GM23248 (cell line): ENCODE data around the gene MTCL1. TPM values are rescaled to one million over a fixed set of nuclear protein-coding genes. Genes with fewer than 3 reads are reported as not detected.

ENCODE experiments used
- DNase-seq: peaks from one replicate; pipeline ENCODE4 v3.0.0-alpha.2; 2015
- H2AFZ ChIP-seq: fragments of 200-600 bp; sonication (generic); 2 replicates; pipeline ENCODE4 v1.6.1; 2016; ENCODE audit warnings: antibody characterized with exemption
- H3F3A ChIP-seq: fragments of 200-600 bp; sonication (generic); 2 replicates; pipeline ENCODE4 v1.6.1; 2016; ENCODE audit warnings: mild to moderate bottlenecking, antibody characterized with exemption, mixed run types; ENCODE audit not compliant: insufficient read depth
- H3K27ac ChIP-seq: fragments of 200-600 bp; sonication (generic); 2 replicates; pipeline ENCODE4 v1.5.1; 2016; ENCODE audit warnings: mild to moderate bottlenecking
- H3K27me3 ChIP-seq: fragments of 200-600 bp; sonication (generic); replicated peaks from 2 replicates; pipeline ENCODE4 v1.6.1; 2016; ENCODE audit warnings: mild to moderate bottlenecking; ENCODE audit not compliant: insufficient read depth
- H3K36me3 ChIP-seq: fragments of 200-600 bp; sonication (generic); 2 replicates; pipeline ENCODE4 v1.6.1; 2016; ENCODE audit warnings: low read depth, mild to moderate bottlenecking
- H3K4me1 ChIP-seq: fragments of 200-600 bp; sonication (generic); 2 replicates; pipeline ENCODE4 v1.6.1; 2016; ENCODE audit warnings: mild to moderate bottlenecking; ENCODE audit not compliant: insufficient read depth
- H3K4me2 ChIP-seq: fragments of 200-600 bp; sonication (generic); one replicate; pipeline ENCODE4 v1.6.1; 2016; ENCODE audit warnings: mild to moderate bottlenecking; ENCODE audit not compliant: unreplicated experiment
- H3K4me3 ChIP-seq: fragments of 200-600 bp; sonication (generic); 2 replicates; pipeline ENCODE4 v1.5.1; 2016; ENCODE audit warnings: mild to moderate bottlenecking
- H3K79me2 ChIP-seq: fragments of 200-600 bp; sonication (generic); 2 replicates; pipeline ENCODE4 v1.6.1; 2016; ENCODE audit warnings: mild to moderate bottlenecking; ENCODE audit not compliant: insufficient read depth
- H3K9ac ChIP-seq: fragments of 200-600 bp; sonication (generic); 2 replicates; pipeline ENCODE4 v1.6.1; 2016; ENCODE audit warnings: mild to moderate bottlenecking
- H3K9me2 ChIP-seq: fragments of 200-600 bp; sonication (generic); 2 replicates; pipeline ENCODE4 v1.6.1; 2016; ENCODE audit warnings: mixed run types, mild to moderate bottlenecking, moderate library complexity; ENCODE audit not compliant: insufficient read depth
- H3K9me3 ChIP-seq: fragments of 200-600 bp; sonication (generic); one replicate; pipeline ENCODE4 v1.6.1; 2017; ENCODE audit warnings: low read depth
- H4K20me1 ChIP-seq: fragments of 200-600 bp; sonication (generic); 2 replicates; pipeline ENCODE4 v1.6.0; 2016; ENCODE audit not compliant: insufficient read depth
- EZH2 ChIP-seq: fragments of 200-600 bp; sonication (generic); IDR thresholded peaks from 2 replicates; pipeline ENCODE4 v1.6.1; 2018; ENCODE audit warnings: antibody characterized with exemption, mild to moderate bottlenecking; ENCODE audit not compliant: insufficient read depth, poor library complexity, severe bottlenecking
- EZH2phosphoT487 ChIP-seq: fragments of 200-600 bp; sonication (generic); IDR thresholded peaks from 2 replicates; pipeline ENCODE4 v1.6.1; 2018; ENCODE audit warnings: antibody characterized with exemption, moderate library complexity, mild to moderate bottlenecking, low read depth; ENCODE audit not compliant: insufficient read depth
- WGBS, 2 experiments: methylation state at CpG; one replicate each; pipeline ENCODE4 v1.1.6; 2015 to 2017; ENCODE audit warnings: low lambda C conversion rate in 2 of 2, low coverage in 1 of 2; ENCODE audit errors: missing lambda C conversion rate in 2 of 2; 5-methylcytosine and 5-hydroxymethylcytosine counted together
- in situ Hi-C: fragments of 300-500 bp; cut with MboI; formaldehyde crosslinking; loops from 2 replicates; pipeline ENCODE4 v1.15.0; 2020
- polyA plus RNA-seq: library from polyadenylated mRNA; unstranded; fragments of >200 nt; fragmentation: Nextera tagmentation; extraction: Ambion mirVana; gene quantifications from 2 replicates; pipeline ENCODE4 v1.2.1, GENCODE V29; 2016
- total RNA-seq: library from RNA; depleted of rRNA; stranded (reverse); fragments of >200 nt; shearing (Covaris generic); gene quantifications from 2 replicates; pipeline ENCODE4 v1.2.3, GENCODE V29; 2014

MTCL1 gene
- total and polyA plus RNA-seq, 2 experiments from 2014 or later = 10.3 to 36.9 TPM

DNA sequence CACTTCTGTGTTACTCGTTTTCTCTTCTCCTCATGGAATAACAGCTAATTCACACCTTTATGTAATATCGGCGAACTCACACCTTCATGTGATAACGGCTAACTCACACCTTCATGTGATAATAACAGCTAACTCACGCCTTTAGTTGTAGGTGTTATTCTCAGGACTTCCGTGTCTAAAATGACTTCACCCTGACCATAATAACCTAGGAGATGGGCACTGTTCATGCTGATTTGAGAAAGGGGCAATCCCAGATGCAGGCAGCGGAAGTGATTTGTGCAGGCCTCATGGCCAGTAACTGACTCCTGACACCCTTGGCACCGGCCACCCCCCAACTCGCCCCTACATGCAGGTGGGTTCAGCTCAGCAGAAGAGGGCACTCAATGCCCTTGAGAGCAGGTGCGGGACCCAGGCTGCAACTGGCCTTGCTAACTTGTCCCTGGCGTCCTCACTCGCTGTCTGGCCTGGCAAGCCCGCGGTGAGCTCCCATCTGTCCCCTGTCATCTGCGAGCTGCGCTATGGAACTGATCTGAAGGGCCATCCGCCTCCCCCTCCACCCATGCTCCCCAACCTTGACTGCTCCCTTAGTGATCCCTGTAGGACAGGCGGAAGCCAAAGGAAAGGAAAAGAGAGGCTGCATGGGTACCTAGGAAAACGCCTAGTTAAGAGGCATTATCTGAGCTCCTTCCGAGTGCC, 42.6 kb upstream of the MTCL1 start:
- H3K79me2 ChIP-seq = no peaks in the 10 kb centered on the region
- H3K9me2 ChIP-seq = no peaks in the 10 kb centered on the region
- no peak overlapping the region for H3K27ac ChIP-seq
- H3K9ac ChIP-seq = no peak overlapping the region
- in situ Hi-C loops = no loop called here
- TF ChIP-seq EZH2 (no peak), EZH2phosphoT487 (no peak)
- H4K20me1 ChIP-seq = no peaks in the 10 kb centered on the region
- no peak overlapping the region for H3K4me2 ChIP-seq
- DNase-seq = no peak
- no peak overlapping the region for H2AFZ ChIP-seq
- peaks cover 10% of the 10 kb centered on the region; the same call in 1 of the 2 replicates for H3K4me1 ChIP-seq
- no peaks in the 10 kb centered on the region for H3K27me3 ChIP-seq
- H3K4me3 ChIP-seq = no peak overlapping the region
- WGBS, 2 experiments = 86 to 88% methylated on average over 19 to 20 of the region's 20 CpGs
- no peaks in the 10 kb centered on the region for H3K36me3 ChIP-seq
- peaks cover 11% of the 10 kb centered on the region; the same call in 1 of the 2 replicates for H3F3A ChIP-seq
- no peaks in the 10 kb centered on the region for H3K9me3 ChIP-seq

DNA sequence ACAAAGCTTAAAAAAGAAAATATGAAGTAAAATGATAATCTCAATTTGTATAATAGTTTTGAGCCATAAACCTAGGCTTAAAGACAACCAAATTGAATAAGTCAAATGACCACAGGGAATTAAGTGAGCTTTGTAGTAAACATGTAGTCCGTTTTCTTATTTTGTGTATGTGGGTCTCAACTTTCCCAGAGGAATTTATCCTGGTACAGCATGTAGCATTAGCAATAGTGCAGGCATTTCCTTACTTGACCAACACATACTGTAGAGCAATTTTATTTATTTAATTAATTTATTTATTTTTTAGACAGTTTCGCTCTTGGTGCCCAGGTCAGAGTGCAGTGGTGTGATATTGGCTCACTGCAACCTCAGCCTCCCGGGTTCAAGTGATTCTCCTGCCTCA, 37.5 kb upstream of the MTCL1 start:
- no peaks in the 10 kb centered on the region for H3K79me2 ChIP-seq
- no peak overlapping the region for H3K4me2 ChIP-seq
- no peaks in the 10 kb centered on the region for H3K9me2 ChIP-seq
- no peaks in the 10 kb centered on the region for H4K20me1 ChIP-seq
- no peak overlapping the region for H3K27ac ChIP-seq
- H3K9ac ChIP-seq = no peak overlapping the region
- H2AFZ ChIP-seq = no peak overlapping the region
- H3K27me3 ChIP-seq = no peaks in the 10 kb centered on the region
- peaks cover 11% of the 10 kb centered on the region; the same call in 1 of the 2 replicates for H3F3A ChIP-seq
- no peaks in the 10 kb centered on the region for H3K9me3 ChIP-seq
- H3K4me1 ChIP-seq = peaks cover 13% of the 10 kb centered on the region; the same call in 1 of the 2 replicates
- DNase-seq = peak; percentile 38
- no peaks in the 10 kb centered on the region for H3K36me3 ChIP-seq
- no peak for TF ChIP-seq EZH2phosphoT487
- no peak for TF ChIP-seq EZH2
- in situ Hi-C loops = no loop called here
- 85 to 92% methylated on average over 3 of the region's 3 CpGs for WGBS, 2 experiments
- no peak overlapping the region for H3K4me3 ChIP-seq

- Histone ChIP-seq H3K79me2 (no peaks in the 10 kb centered on the region), H3K4me3 (no peak overlapping the region), H3F3A (peaks cover 11% of the 10 kb centered on the region; the same call in 1 of the 2 replicates), H3K36me3 (no peaks in the 10 kb centered on the region), H3K27me3 (no peaks in the 10 kb centered on the region), H3K27ac (no peak overlapping the region), H3K9ac (no peak overlapping the region), H4K20me1 (no peaks in the 10 kb centered on the region), H3K4me1 (peaks cover 13% of the 10 kb centered on the region; the same call in 1 of the 2 replicates), H3K9me2 (no peaks in the 10 kb centered on the region), H3K9me3 (no peaks in the 10 kb centered on the region), H3K4me2 (no peak overlapping the region), H2AFZ (no peak overlapping the region)
- in situ Hi-C loops = no loop called here
- no peak for DNase-seq
- TF ChIP-seq EZH2phosphoT487 (no peak), EZH2 (no peak)
These were observed 37.0 kb upstream of the MTCL1 start for GRCh38 chr18:8668381-8668780.

GRCh38 chr18:8669571-8669970, 35.8 kb upstream of the MTCL1 start:
- H3K4me3 ChIP-seq = no peak overlapping the region
- H3K36me3 ChIP-seq = no peaks in the 10 kb centered on the region
- no peaks in the 10 kb centered on the region for H3K9me3 ChIP-seq
- no peaks in the 10 kb centered on the region for H3K79me2 ChIP-seq
- H3K9ac ChIP-seq = no peak overlapping the region
- H3K27ac ChIP-seq = no peak overlapping the region
- H4K20me1 ChIP-seq = no peaks in the 10 kb centered on the region
- in situ Hi-C loops = no loop called here
- no peak for DNase-seq
- no peak overlapping the region for H3K4me2 ChIP-seq
- H2AFZ ChIP-seq = no peak overlapping the region
- H3F3A ChIP-seq = peaks cover 11% of the 10 kb centered on the region; the same call in 1 of the 2 replicates
- no peaks in the 10 kb centered on the region for H3K27me3 ChIP-seq
- WGBS, 2 experiments = 82 to 89% methylated on average over 4 of the region's 4 CpGs
- no peaks in the 10 kb centered on the region for H3K9me2 ChIP-seq
- H3K4me1 ChIP-seq = peaks cover 13% of the 10 kb centered on the region; the same call in 1 of the 2 replicates
- TF ChIP-seq EZH2 (no peak), EZH2phosphoT487 (no peak)
